ENCODE results near the gene PKDCC. TPM values are rescaled to one million over a fixed set of nuclear protein-coding genes. Genes with fewer than 3 reads are reported as not detected.

Gene PKDCC
- total RNA-seq, 1 experiment from 2014 or later, result 322 TPM

GRCh38 chr2:42008241-42008921, 39.4 kb upstream of the PKDCC start:
- Mint-ChIP-seq H3K36me3 (ENCODE audit: insufficient read depth, unreplicated experiment) (no peaks in the 10 kb centered on the region), H3K4me1 (ENCODE audit: low read depth, unreplicated experiment) (peaks cover 12% of the 10 kb centered on the region), H3K9me3 (ENCODE audit: unreplicated experiment) (peaks cover 26% of the 10 kb centered on the region), H3K27me3 (ENCODE audit: insufficient read depth, unreplicated experiment) (no peaks in the 10 kb centered on the region), H3K27ac (ENCODE audit: unreplicated experiment) (peak overlapping the region; percentile 2), H3K4me3 (ENCODE audit: unreplicated experiment) (no peak overlapping the region)
- Histone ChIP-seq H3K27me3 (replicated peaks; ENCODE audit: control insufficient read depth, insufficient read depth, low read length) (no peaks in the 10 kb centered on the region), H3K4me3 (ENCODE audit: low read depth, low read length) (no peak overlapping the region), H3K4me1 (peaks cover 5% of the 10 kb centered on the region; the same call in 1 of the 2 replicates), H3K36me3 (ENCODE audit: control insufficient read depth, insufficient read depth, low read length) (no peaks in the 10 kb centered on the region), H3K9me3 (peaks cover 18% of the 10 kb centered on the region)
- TF ChIP-seq CTCF (IDR thresholded peaks at IDR 0.05; ENCODE audit: insufficient read depth in 1 of 2, low read depth in 1 of 2, low read length in 1 of 2, severe bottlenecking in 1 of 2, unreplicated experiment in 1 of 2), result no peak
- intact Hi-C loops (cut with micrococcal nuclease; ENCODE audit: unreplicated experiment), result no loop called here
- CTCF ChIA-PET, result interaction anchor here (0.7 kb wide), 1 partner anchor 19 kb away, joined by 3 read pairs; no protein-coding TSS in a partner anchor
- DNase-seq, result no peak
- POLR2A ChIA-PET, result interaction anchor here (0.5 kb wide), 1 partner anchor 40 kb away, joined by 3 read pairs; no protein-coding TSS in a partner anchor
- no TSS peak for BruUV-seq (replicated peaks)

- TF ChIP-seq CTCF (IDR thresholded peaks at IDR 0.05; ENCODE audit: insufficient read depth in 1 of 2, low read depth in 1 of 2, low read length in 1 of 2, severe bottlenecking in 1 of 2, unreplicated experiment in 1 of 2), result no peak
- Mint-ChIP-seq H3K9me3 (ENCODE audit: unreplicated experiment) (peaks cover 12% of the 10 kb centered on the region), H3K27me3 (ENCODE audit: insufficient read depth, unreplicated experiment) (no peaks in the 10 kb centered on the region), H3K4me3 (ENCODE audit: unreplicated experiment) (no peak overlapping the region), H3K36me3 (ENCODE audit: insufficient read depth, unreplicated experiment) (no peaks in the 10 kb centered on the region), H3K4me1 (ENCODE audit: low read depth, unreplicated experiment) (peaks cover 12% of the 10 kb centered on the region), H3K27ac (ENCODE audit: unreplicated experiment) (no peak overlapping the region)
- H3K9me3 ChIP-seq, result peaks cover 5% of the 10 kb centered on the region
- intact Hi-C loops (cut with micrococcal nuclease; ENCODE audit: unreplicated experiment), result no loop called here
- peaks cover 5% of the 10 kb centered on the region; the same call in 1 of the 2 replicates for H3K4me1 ChIP-seq
- no peaks in the 10 kb centered on the region for H3K36me3 ChIP-seq (ENCODE audit: control insufficient read depth, insufficient read depth, low read length)
- BruUV-seq (replicated peaks), result no TSS peak
- no peak for DNase-seq
- H3K4me3 ChIP-seq (ENCODE audit: low read depth, low read length), result no peak overlapping the region
- ChIA-PET POLR2A (no interaction called here), CTCF (no interaction called here)
- no peaks in the 10 kb centered on the region for H3K27me3 ChIP-seq (replicated peaks; ENCODE audit: control insufficient read depth, insufficient read depth, low read length)
These were observed 37.9 kb upstream of the PKDCC start for GRCh38 chr2:42009657-42010580.

- TF ChIP-seq CTCF (IDR thresholded peaks at IDR 0.05; ENCODE audit: insufficient read depth in 1 of 2, low read depth in 1 of 2, low read length in 1 of 2, severe bottlenecking in 1 of 2, unreplicated experiment in 1 of 2), result no peak
- H3K36me3 ChIP-seq (ENCODE audit: control insufficient read depth, insufficient read depth, low read length), result no peaks in the 10 kb centered on the region
- peaks cover 3% of the 10 kb centered on the region for H3K9me3 Mint-ChIP-seq (ENCODE audit: unreplicated experiment)
- H3K36me3 Mint-ChIP-seq (ENCODE audit: insufficient read depth, unreplicated experiment), result no peaks in the 10 kb centered on the region
- no peak overlapping the region for H3K27ac Mint-ChIP-seq (ENCODE audit: unreplicated experiment)
- H3K4me1 ChIP-seq, result peaks cover 5% of the 10 kb centered on the region; the same call in 1 of the 2 replicates
- H3K4me3 ChIP-seq (ENCODE audit: low read depth, low read length), result no peak overlapping the region
- no peak overlapping the region for H3K4me3 Mint-ChIP-seq (ENCODE audit: unreplicated experiment)
- BruUV-seq (replicated peaks), result no TSS peak
- peaks cover 4% of the 10 kb centered on the region for H3K9me3 ChIP-seq
- CTCF ChIA-PET, result no interaction called here
- H3K27me3 Mint-ChIP-seq (ENCODE audit: insufficient read depth, unreplicated experiment), result no peaks in the 10 kb centered on the region
- intact Hi-C loops (cut with micrococcal nuclease; ENCODE audit: unreplicated experiment), result no loop called here
- DNase-seq, result no peak
- POLR2A ChIA-PET, result no interaction called here
- no peaks in the 10 kb centered on the region for H3K27me3 ChIP-seq (replicated peaks; ENCODE audit: control insufficient read depth, insufficient read depth, low read length)
- H3K4me1 Mint-ChIP-seq (ENCODE audit: low read depth, unreplicated experiment), result peaks cover 12% of the 10 kb centered on the region
These were observed 37.0 kb upstream of the PKDCC start for GRCh38 chr2:42010743-42011298.
